GM18873 (cell line): ENCODE measurements around the gene JPH3.
"Not testable (repeated sequence)": the region's sequence is repeated elsewhere in the genome, so short reads cannot be mapped to it uniquely, and the experiment has no call there.

Source experiments
- ATAC-seq: cut with Tn5 transposase; IDR thresholded peaks from one replicate; pipeline ENCODE4 v1.9.1; 2021; ENCODE audit warnings: mild to moderate bottlenecking, moderate library complexity, moderate number of reproducible peaks; ENCODE audit not compliant: unreplicated experiment, low FRiP score

JPH3 gene

GRCh38 chr16:87707097-87707496 is 104.8 kb downstream of the JPH3 start:
- ATAC-seq = no peak

GRCh38 chr16:87707714-87708580 is 105.6 kb downstream of the JPH3 start:
- no peak for ATAC-seq

GRCh38 chr16:87708881-87709638 is 106.8 kb downstream of the JPH3 start:
- ATAC-seq = no peak

- no peak for ATAC-seq
These were observed 107.4 kb downstream of the JPH3 start for GRCh38 chr16:87709677-87710076.

- no peak for ATAC-seq
These were observed 108.6 kb downstream of the JPH3 start for GRCh38 chr16:87710887-87711286.

- ATAC-seq = no peak
These were observed 110.0 kb downstream of the JPH3 start for GRCh38 chr16:87712184-87712762.

GRCh38 chr16:87713451-87714229 is 111.3 kb downstream of the JPH3 start:
- ATAC-seq = no peak

- ATAC-seq = no peak
These were observed 112.9 kb downstream of the JPH3 start for GRCh38 chr16:87715231-87715630.

- ATAC-seq = no peak
These were observed 113.3 kb downstream of the JPH3 start for GRCh38 chr16:87715658-87716057.

- ATAC-seq = not testable (repeated sequence)
These were observed 116.5 kb downstream of the JPH3 start for GRCh38 chr16:87718831-87719230.

- ATAC-seq = no peak
These were observed 118.1 kb downstream of the JPH3 start for GRCh38 chr16:87720446-87720845.

- ATAC-seq = no peak
These were observed 119.6 kb downstream of the JPH3 start for GRCh38 chr16:87721622-87722585.

GRCh38 chr16:87722590-87723225 is 120.4 kb downstream of the JPH3 start:
- ATAC-seq = no peak

GRCh38 chr16:87723226-87723623 is 120.9 kb downstream of the JPH3 start:
- ATAC-seq = no peak

- ATAC-seq = no peak
These were observed 122.4 kb downstream of the JPH3 start for GRCh38 chr16:87724490-87725291.

- ATAC-seq = no peak
These were observed 123.4 kb downstream of the JPH3 start for GRCh38 chr16:87725596-87726235.

- not testable (repeated sequence) for ATAC-seq
These were observed 124.3 kb downstream of the JPH3 start for GRCh38 chr16:87726577-87726976.

- no peak for ATAC-seq
These were observed 125.0 kb downstream of the JPH3 start for GRCh38 chr16:87727346-87727745.
